K562 (cell line): ENCODE measurements around the gene SYNPO2. TPM values are rescaled to one million over a fixed set of nuclear protein-coding genes. Genes with fewer than 3 reads are reported as not detected.

ENCODE experiments used
- ATAC-seq: fragments of 200-7000 bp; cut with Tn5 transposase; 3 replicates; pipeline ENCODE4 v1.9.1; 2020; ENCODE audit warnings: moderate library complexity
- BruUV-seq: library from RNA; stranded (reverse); fragments of 400-500 nt; replicated peaks from 2 replicates; lab custom pipeline; 2021; lab: Mats Ljungman, UMichigan
- CTCF ChIA-PET: fragments of 300-600 bp; formaldehyde crosslinking; extraction: SDS; loops from one replicate; lab custom pipeline; 2021; ENCODE audit warnings: low intra/inter-chr PET ratio; lab: Yijun Ruan, JAX
- POLR2A ChIA-PET: fragments of 300-600, 350-650 bp; sonication (Branson Sonifier 250); formaldehyde crosslinking; extraction: SDS; loops from one replicate; lab custom pipeline; 2021; ENCODE audit warnings: antibody characterized with exemption, inconsistent platforms; lab: Yijun Ruan, JAX
- DNase-seq, 4 experiments: peaks; one replicate each; pipeline versions ENCODE4 v3.0.0 to v3.0.0-alpha.2; 2011 to 2018; ENCODE audit warnings: low spot score in 3 of 4, mixed read lengths in 3 of 4; ENCODE audit errors: extremely low read depth in 1 of 4
- FAIRE-seq: peaks from 2 replicates; lab custom pipeline; 2011; peaks lifted over from hg19 to GRCh38; lab: Jason Lieb, UNC
- H2AFZ ChIP-seq: 2 replicates; pipeline ENCODE4 v1.6.0; 2011; ENCODE audit warnings: low read depth, low read length, control low read depth, inconsistent platforms
- H3K27ac ChIP-seq: fragments of 200-600 bp; 3 replicates; pipeline ENCODE4 v1.8.0; 2011; ENCODE audit warnings: low read depth, mild to moderate bottlenecking, control low read depth, inconsistent platforms, low read length, moderate library complexity, mixed read lengths; ENCODE audit errors: extremely low read depth
- H3K27me3 ChIP-seq, 2 experiments: fragments of 300-600 bp in 1 of 2; 2 replicates in 1 of 2; 3 replicates in 1 of 2; pipeline versions ENCODE4 v1.6.0 to v1.8.0; 2011; ENCODE audit warnings: inconsistent platforms in 2 of 2, low read length in 2 of 2, mild to moderate bottlenecking in 1 of 2, mixed read lengths in 1 of 2, moderate library complexity in 1 of 2; ENCODE audit not compliant: control insufficient read depth in 2 of 2, insufficient read depth in 2 of 2
- H3K36me3 ChIP-seq: fragments of 300-600 bp; 3 replicates; pipeline ENCODE4 v1.8.0; 2011; ENCODE audit warnings: mild to moderate bottlenecking, low read length, inconsistent platforms; ENCODE audit not compliant: control insufficient read depth, insufficient read depth
- H3K4me1 ChIP-seq, 2 experiments: fragments of 200-600 bp in 1 of 2; replicated peaks in 1 of 2; 2 replicates in 1 of 2; 3 replicates in 1 of 2; pipeline versions ENCODE4 v1.5.1 to v1.8.0; 2011; ENCODE audit warnings: inconsistent platforms in 2 of 2, low read length in 2 of 2, mild to moderate bottlenecking in 1 of 2, mixed read lengths in 1 of 2, moderate library complexity in 1 of 2; ENCODE audit not compliant: control insufficient read depth in 2 of 2, insufficient read depth in 2 of 2
- H3K4me2 ChIP-seq: 2 replicates; pipeline ENCODE4 v1.6.1; 2011; ENCODE audit warnings: low read length, control low read depth, inconsistent platforms, mixed read lengths; ENCODE audit not compliant: insufficient read depth
- H3K4me3 ChIP-seq: fragments of 200-600 bp; sonication (generic), shearing (Covaris generic); 2 replicates; pipeline ENCODE4 v1.5.1; 2016; ENCODE audit warnings: control low read depth, inconsistent platforms
- H3K79me2 ChIP-seq: fragments of 200-600 bp; 3 replicates; pipeline ENCODE4 v1.8.0; 2011; ENCODE audit warnings: low read length, inconsistent platforms; ENCODE audit not compliant: control insufficient read depth, insufficient read depth
- H3K9ac ChIP-seq, 2 experiments: 2 replicates each; pipeline versions ENCODE4 v1.6.0 to v1.6.1; 2011; ENCODE audit warnings: low read depth in 2 of 2, low read length in 2 of 2, control low read depth in 1 of 2, inconsistent platforms in 1 of 2, mild to moderate bottlenecking in 1 of 2, mixed read lengths in 1 of 2; ENCODE audit not compliant: insufficient read depth in 1 of 2
- H3K9me1 ChIP-seq: one replicate; pipeline ENCODE4 v1.6.0; 2011; ENCODE audit warnings: inconsistent platforms, mild to moderate bottlenecking, low read length, moderate library complexity; ENCODE audit not compliant: control insufficient read depth, insufficient read depth
- H3K9me3 ChIP-seq: replicated peaks from 2 replicates; pipeline ENCODE4 v1.5.1; 2011; ENCODE audit warnings: low read depth, low read length, inconsistent platforms; ENCODE audit not compliant: control insufficient read depth, insufficient read depth
- H4K20me1 ChIP-seq: replicated peaks from 2 replicates; pipeline ENCODE4 v1.6.1; 2011; ENCODE audit warnings: low read length, inconsistent platforms, mixed read lengths; ENCODE audit not compliant: control insufficient read depth, insufficient read depth
- ETS1 ChIP-seq: conservative IDR thresholded peaks from 2 replicates; pipeline ENCODE4 v1.6.1; 2011; ENCODE audit warnings: low read depth, mild to moderate bottlenecking, low read length; ENCODE audit not compliant: control insufficient read depth
- NBN ChIP-seq: fragments of 450-650 bp; IDR thresholded peaks from 2 replicates; pipeline ENCODE4 v1.6.1; 2016; ENCODE audit warnings: low read depth, mild to moderate bottlenecking
- NFIX ChIP-seq: fragments of 250-450 bp; sonication (Bioruptor Pico); IDR thresholded peaks from 2 replicates; pipeline ENCODE4 v1.4.0; 2020; ENCODE audit warnings: low read depth, mild to moderate bottlenecking, moderate library complexity
- WHSC1 ChIP-seq: IDR thresholded peaks from one replicate; pipeline ENCODE4 v1.6.1; 2012; ENCODE audit warnings: low read length, control low read depth, inconsistent platforms
- ZNF133 ChIP-seq: fragments of 250-450 bp; sonication (Bioruptor Pico); IDR thresholded peaks from 2 replicates; pipeline ENCODE4 v1.4.0; 2020; ENCODE audit warnings: mild to moderate bottlenecking
- ZNF41 ChIP-seq: fragments of 250-450 bp; sonication (Bioruptor Pico); conservative IDR thresholded peaks from 2 replicates; pipeline ENCODE4 v1.4.0; 2020; ENCODE audit warnings: mild to moderate bottlenecking
- ZNF79 ChIP-seq: fragments of 250-450 bp; sonication (Bioruptor Pico); IDR thresholded peaks from 2 replicates; pipeline ENCODE4 v1.4.0; 2020; ENCODE audit warnings: low read depth, mild to moderate bottlenecking, moderate library complexity
- WGBS: fragments of 100-300 bp; shearing (Covaris generic); methylation state at CpG from one replicate; pipeline ENCODE4 v1.1.6; 2016; ENCODE audit warnings: low coverage, mixed read lengths; ENCODE audit not compliant: insufficient coverage; ENCODE audit errors: missing lambda C conversion rate; 5-methylcytosine and 5-hydroxymethylcytosine counted together
- in situ Hi-C: fragments of 300-500 bp; cut with MboI; formaldehyde crosslinking; loops from 4 replicates; pipeline ENCODE4 v1.15.0; 2018; ENCODE audit warnings: inconsistent platforms, mixed read lengths
- intact Hi-C: fragments of 100-400 bp; cut with micrococcal nuclease; formaldehyde crosslinking; loops from 2 replicates; pipeline ENCODE4 v1.14.2; 2022
- polyA plus RNA-seq, 8 experiments: library from polyadenylated mRNA; depleted of rRNA in 4 of 8; stranded (reverse) in 5 of 8; unstranded in 3 of 8; fragments of >200 nt; fragmentation: Nextera tagmentation in 2 of 8; fragmentation: Illumina TruSeq in 1 of 8; extraction: Ambion mirVana in 2 of 8; extraction: Trizol in 1 of 8; gene quantifications; 2 replicates each; pipeline versions ENCODE4 v1.2.1 to v1.2.3, GENCODE V29; 2011 to 2014; ENCODE audit warnings: inconsistent platforms in 1 of 8, missing spikeins in 1 of 8
- total RNA-seq, 7 experiments: library from RNA; depleted of rRNA in 6 of 7; stranded (reverse); fragments of >200 nt in 6 of 7; fragmentation: Illumina TruSeq in 2 of 7; extraction: Trizol in 2 of 7; gene quantifications; 2 replicates each; pipeline versions ENCODE4 v1.2.1 to v1.2.3, GENCODE V29; 2011 to 2021; ENCODE audit warnings: low replicate concordance in 1 of 7

The SYNPO2 gene
- total and polyA plus RNA-seq, 9 of the 15 experiments (the other 6 are each of a cell fraction or from before 2014, with no cell fraction given) = 0.03 to 0.18 TPM; not detected in 7

- WGBS = 0% methylated on average over 2 of the region's 2 CpGs
- ChIA-PET CTCF (no interaction called here), POLR2A (no interaction called here)
- no peak for ATAC-seq
- no peak for FAIRE-seq
- no peak for DNase-seq
- no peaks in the 10 kb centered on the region for H3K9me1 ChIP-seq
- no peaks in the 10 kb centered on the region for H3K36me3 ChIP-seq
- no peak overlapping the region for H3K4me3 ChIP-seq
- no peaks in the 10 kb centered on the region; a peak in 1 of 5 replicates for H3K27me3 ChIP-seq
- in situ Hi-C loops (no loop called here), intact Hi-C loops (no loop called here)
- BruUV-seq = no TSS peak
- H4K20me1 ChIP-seq = no peaks in the 10 kb centered on the region
- TF ChIP-seq WHSC1 = no peak
- no peak for TF ChIP-seq NFIX (CRISPR knock-in tag)
- TF ChIP-seq ZNF41 (CRISPR knock-in tag) = no peak
- TF ChIP-seq ETS1 = no peak
- no peak for TF ChIP-seq ZNF133
- TF ChIP-seq NBN = no peak
- TF ChIP-seq ZNF79 (CRISPR knock-in tag) = no peak
- H3K27ac ChIP-seq = no peak overlapping the region
- no peaks in the 10 kb centered on the region for H3K9me3 ChIP-seq
- H2AFZ ChIP-seq = no peak overlapping the region
- no peak overlapping the region for H3K9ac ChIP-seq
- H3K79me2 ChIP-seq = no peaks in the 10 kb centered on the region
- no peak overlapping the region for H3K4me2 ChIP-seq
- H3K4me1 ChIP-seq = no peaks in the 10 kb centered on the region
Observed at GRCh38 chr4:119014658-119015057, 126.0 kb downstream of the SYNPO2 start.
